NB4 (cell line): ENCODE results near the gene LPP.

ENCODE experiments used
- DNase-seq: peaks from one replicate; pipeline ENCODE4 v3.0.0; 2010; ENCODE audit warnings: low read depth
- H3K4me3 ChIP-seq: one replicate; pipeline ENCODE4 v1.5.1; 2011; ENCODE audit warnings: mild to moderate bottlenecking, low read depth, low read length, moderate library complexity
- MYC ChIP-seq: IDR thresholded peaks from 2 replicates; pipeline ENCODE4 v1.6.1; 2011; ENCODE audit warnings: low read depth, low read length
- POLR2A ChIP-seq: IDR thresholded peaks from 2 replicates; pipeline ENCODE4 v1.6.1; 2011; ENCODE audit warnings: mild to moderate bottlenecking; ENCODE audit not compliant: insufficient read length; ENCODE audit errors: extremely low read depth
- TF ChIP-seq, protein P1 (sequence below): IDR thresholded peaks from one replicate; pipeline ENCODE4 v1.5.1; 2012; ENCODE audit warnings: low read depth, low read length
- TF ChIP-seq, protein P2 (sequence below): IDR thresholded peaks from 2 replicates; pipeline ENCODE4 v1.6.1; 2011; ENCODE audit warnings: low read depth, low read length

The LPP gene

DNA sequence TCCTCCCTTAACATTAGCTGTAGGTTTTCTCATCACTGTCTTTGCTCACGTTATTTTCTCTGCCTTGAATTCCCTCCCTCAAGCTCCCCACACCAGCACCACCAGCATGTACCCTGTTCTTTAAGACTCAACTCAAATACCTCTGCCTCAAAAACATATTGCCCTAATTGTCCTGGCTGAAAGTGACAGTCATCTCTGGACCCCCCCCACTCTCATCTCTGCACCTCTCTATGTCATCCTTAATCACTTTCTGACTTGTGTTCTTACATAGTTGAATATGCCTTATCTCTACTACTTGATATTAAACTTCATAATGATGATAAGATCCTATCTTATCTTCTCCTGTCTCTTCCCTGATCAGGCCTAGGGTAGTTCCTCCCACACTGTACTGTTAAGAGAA, 672.6 kb downstream of the LPP start:
- no peak overlapping the region for H3K4me3 ChIP-seq
- no peak for DNase-seq
- TF ChIP-seq, protein P1, sequence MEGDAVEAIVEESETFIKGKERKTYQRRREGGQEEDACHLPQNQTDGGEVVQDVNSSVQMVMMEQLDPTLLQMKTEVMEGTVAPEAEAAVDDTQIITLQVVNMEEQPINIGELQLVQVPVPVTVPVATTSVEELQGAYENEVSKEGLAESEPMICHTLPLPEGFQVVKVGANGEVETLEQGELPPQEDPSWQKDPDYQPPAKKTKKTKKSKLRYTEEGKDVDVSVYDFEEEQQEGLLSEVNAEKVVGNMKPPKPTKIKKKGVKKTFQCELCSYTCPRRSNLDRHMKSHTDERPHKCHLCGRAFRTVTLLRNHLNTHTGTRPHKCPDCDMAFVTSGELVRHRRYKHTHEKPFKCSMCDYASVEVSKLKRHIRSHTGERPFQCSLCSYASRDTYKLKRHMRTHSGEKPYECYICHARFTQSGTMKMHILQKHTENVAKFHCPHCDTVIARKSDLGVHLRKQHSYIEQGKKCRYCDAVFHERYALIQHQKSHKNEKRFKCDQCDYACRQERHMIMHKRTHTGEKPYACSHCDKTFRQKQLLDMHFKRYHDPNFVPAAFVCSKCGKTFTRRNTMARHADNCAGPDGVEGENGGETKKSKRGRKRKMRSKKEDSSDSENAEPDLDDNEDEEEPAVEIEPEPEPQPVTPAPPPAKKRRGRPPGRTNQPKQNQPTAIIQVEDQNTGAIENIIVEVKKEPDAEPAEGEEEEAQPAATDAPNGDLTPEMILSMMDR = no peak
- TF ChIP-seq MYC (no peak), POLR2A (no peak)
- TF ChIP-seq, protein P2, sequence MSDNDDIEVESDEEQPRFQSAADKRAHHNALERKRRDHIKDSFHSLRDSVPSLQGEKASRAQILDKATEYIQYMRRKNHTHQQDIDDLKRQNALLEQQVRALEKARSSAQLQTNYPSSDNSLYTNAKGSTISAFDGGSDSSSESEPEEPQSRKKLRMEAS = no peak

DNA sequence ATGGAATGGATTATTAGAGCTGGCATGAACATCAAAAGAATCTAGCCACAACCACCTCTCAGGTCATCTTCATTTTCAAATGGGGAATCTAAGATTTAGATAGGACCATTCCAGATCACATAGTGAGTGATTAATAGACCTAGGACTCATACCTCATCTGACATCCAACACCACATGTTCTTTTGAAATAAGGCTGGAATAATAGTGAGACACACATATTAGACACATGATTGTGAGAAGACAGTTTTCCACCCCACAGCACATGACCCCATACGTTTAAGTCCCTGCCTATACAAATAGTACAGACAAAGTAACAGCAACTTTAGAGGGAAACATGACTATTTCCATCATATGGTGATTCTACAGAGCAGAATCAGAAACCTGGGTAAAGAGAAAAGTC, 673.1 kb downstream of the LPP start:
- no peak overlapping the region for H3K4me3 ChIP-seq
- no peak for DNase-seq
- TF ChIP-seq MYC = no peak
- no peak for TF ChIP-seq POLR2A
- TF ChIP-seq, protein P1 = no peak
- TF ChIP-seq, protein P2 = no peak

DNA sequence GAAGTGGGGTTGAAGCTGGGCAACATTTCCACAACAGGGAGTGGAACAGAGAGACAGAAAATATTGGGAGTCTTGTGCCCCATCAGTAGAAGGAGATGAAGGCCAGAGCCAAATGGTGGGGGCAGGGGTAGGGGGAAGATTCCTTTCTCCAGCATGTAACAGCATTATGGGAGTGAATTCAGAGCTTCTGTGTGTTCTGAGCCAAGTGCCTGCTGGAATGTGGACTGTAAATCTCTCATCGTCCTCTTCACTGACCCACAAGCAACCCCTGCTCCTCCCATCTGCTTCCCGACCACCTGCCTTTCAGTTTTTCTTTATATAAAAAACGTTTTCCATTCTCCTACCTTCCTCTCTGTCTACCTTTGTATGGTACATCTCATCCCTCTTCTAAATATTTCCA, 673.6 kb downstream of the LPP start:
- TF ChIP-seq, protein P2 = no peak
- TF ChIP-seq MYC (no peak), POLR2A (no peak)
- TF ChIP-seq, protein P1 = no peak
- DNase-seq = no peak
- H3K4me3 ChIP-seq = no peak overlapping the region

DNA sequence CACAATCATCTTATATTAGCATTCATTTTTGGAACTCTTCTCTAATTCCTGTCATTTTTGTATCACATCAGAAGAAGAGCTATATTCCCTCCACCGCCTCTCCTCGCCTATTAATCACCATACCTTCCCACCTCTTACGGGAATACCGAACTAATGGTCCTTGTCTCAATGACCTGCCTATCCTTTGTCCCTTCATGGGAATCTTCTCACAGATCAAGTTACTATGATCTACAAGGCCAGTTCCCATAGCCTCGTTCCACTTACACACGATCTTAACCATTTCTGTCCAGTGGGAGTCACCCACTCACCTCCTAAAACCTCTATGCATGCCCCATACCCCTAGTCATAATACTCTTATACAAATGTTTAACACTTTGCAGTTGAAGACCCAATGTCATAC, 675.2 kb downstream of the LPP start:
- no peak for TF ChIP-seq POLR2A
- TF ChIP-seq, protein P2 = no peak
- TF ChIP-seq, protein P1 = no peak
- TF ChIP-seq MYC = no peak
- no peak overlapping the region for H3K4me3 ChIP-seq
- no peak for DNase-seq

DNA sequence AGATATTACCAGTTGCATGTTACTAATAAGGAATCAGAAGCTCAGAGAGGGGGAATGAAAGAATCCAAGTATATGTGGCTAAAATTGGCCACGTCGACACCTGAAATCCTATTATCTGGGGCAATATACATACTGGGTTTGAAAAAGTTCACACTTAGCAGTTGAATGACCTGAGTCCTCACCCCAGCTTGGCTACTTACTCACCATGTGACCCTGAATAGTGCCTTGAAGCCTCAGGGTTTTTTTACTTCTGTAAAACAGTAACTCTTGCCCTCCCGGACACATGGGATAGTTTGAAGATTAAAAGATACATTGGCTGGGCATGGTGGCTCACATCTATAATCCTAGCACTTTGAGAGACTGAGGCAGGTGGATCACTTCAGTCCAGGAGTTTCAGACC, 675.6 kb downstream of the LPP start:
- no peak overlapping the region for H3K4me3 ChIP-seq
- DNase-seq = no peak
- TF ChIP-seq, protein P2 = no peak
- TF ChIP-seq, protein P1 = no peak
- TF ChIP-seq MYC (no peak), POLR2A (no peak)

DNA sequence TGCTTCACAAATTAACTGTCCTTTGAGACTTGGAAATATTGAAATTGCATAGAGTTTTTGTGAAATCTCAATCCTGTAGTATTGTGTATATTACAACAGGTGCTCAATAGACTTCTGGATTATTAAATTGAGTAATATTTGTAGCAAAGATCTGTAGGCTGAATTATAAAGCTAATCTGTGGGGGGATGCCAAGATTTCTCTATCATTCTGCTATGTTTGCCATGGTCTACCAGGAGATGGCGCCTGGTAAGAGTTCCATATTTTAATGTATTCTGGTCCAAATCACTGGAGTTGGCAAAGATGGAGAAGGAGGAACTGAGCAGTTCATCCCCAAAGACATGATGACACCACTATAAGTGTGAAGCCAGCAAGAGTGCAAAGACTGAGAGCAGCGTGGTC, 676.9 kb downstream of the LPP start:
- peak; percentile 20 for DNase-seq
- H3K4me3 ChIP-seq = no peak overlapping the region
- TF ChIP-seq, protein P2 = no peak
- TF ChIP-seq POLR2A (no peak), MYC (no peak)
- TF ChIP-seq, protein P1 = peak; percentile 40
